Spleen (tissue), 3 donors: ENCODE data around the gene DLG2.

Experiments
- POLR2A ChIP-seq, 3 donors: fragments of 450-650 bp; IDR thresholded peaks; one replicate each; pipeline ENCODE4 v1.5.1; 2017; ENCODE audit warnings: antibody characterized with exemption in 3 of 3, mild to moderate bottlenecking in 1 of 3
- POLR2AphosphoS5 ChIP-seq, 3 donors: sonication (generic); formaldehyde crosslinking; IDR thresholded peaks; one replicate each; pipeline ENCODE4 v1.5.1; 2017; ENCODE audit warnings: antibody characterized with exemption in 3 of 3

DNA sequence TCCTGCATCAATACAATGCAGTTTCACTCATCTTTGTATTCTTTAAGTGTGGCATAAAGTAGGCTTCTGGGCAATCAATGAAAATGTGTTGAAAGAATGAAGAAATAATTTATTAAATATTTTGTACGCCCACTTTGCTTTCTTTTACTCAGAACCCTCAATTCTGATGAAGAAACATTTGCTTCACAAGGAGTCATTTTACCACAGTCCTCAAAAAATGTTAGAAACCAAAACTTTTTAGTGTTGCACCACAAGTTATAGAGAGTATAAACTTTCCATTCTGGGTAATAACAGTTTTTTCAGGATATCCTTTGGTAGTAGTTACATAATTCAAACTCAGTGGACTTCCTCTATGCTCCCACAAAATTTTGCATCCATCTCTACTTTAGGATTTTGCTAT, 360.5 kb downstream of the DLG2 start:
- TF ChIP-seq POLR2AphosphoS5 (IDR thresholded peaks at IDR 0.05) (no peak), POLR2A (IDR thresholded peaks at IDR 0.05) (no peak)
